Vagina (tissue), 2 donors: ENCODE measurements around the gene LGALS1. TPM values are rescaled to one million over a fixed set of nuclear protein-coding genes. Genes with fewer than 3 reads are reported as not detected.
A peak's percentile ranks its signal among the peaks of the same experiment; 100 is the strongest.

Experiments
- DNase-seq, 2 donors: peaks; one replicate each; pipeline ENCODE4 v3.0.0-alpha.2; 2017; ENCODE audit errors: extremely low spot score in 2 of 2
- H3K27ac ChIP-seq: fragments of 200-600 bp; sonication (generic); one replicate; pipeline ENCODE4 v1.5.1; 2019
- H3K27me3 ChIP-seq: fragments of 200-600 bp; sonication (generic); one replicate; pipeline ENCODE4 v1.5.1; 2019
- H3K36me3 ChIP-seq, 2 donors: fragments of 200-600 bp; sonication (generic); one replicate each; pipeline ENCODE4 v1.5.1; 2017 to 2019
- H3K4me1 ChIP-seq: fragments of 200-600 bp; sonication (generic); one replicate; pipeline ENCODE4 v1.5.1; 2019
- H3K4me3 ChIP-seq, 2 donors: fragments of 200-600 bp; sonication (generic); 1 replicate in 1 of 2; 2 replicates in 1 of 2; pipeline ENCODE4 v1.5.1; 2016 to 2019
- H3K9me3 ChIP-seq: fragments of 200-600 bp; sonication (generic); one replicate; pipeline ENCODE4 v1.5.1; 2019
- CTCF ChIP-seq, 3 experiments: fragments of 450-650 bp in 2 of 3; fragments of 200-600 bp in 1 of 3; sonication (generic) in 1 of 3; IDR thresholded peaks; one replicate each; pipeline ENCODE4 v1.5.1; 2017 to 2019; ENCODE audit warnings: antibody characterized with exemption in 3 of 3, mild to moderate bottlenecking in 2 of 3, moderate library complexity in 2 of 3
- POLR2A ChIP-seq, 2 donors: fragments of 450-650 bp; IDR thresholded peaks; one replicate each; pipeline ENCODE4 v1.6.1; 2017; ENCODE audit warnings: antibody characterized with exemption in 2 of 2, mild to moderate bottlenecking in 2 of 2, moderate library complexity in 2 of 2
- POLR2AphosphoS5 ChIP-seq, 2 donors: sonication (generic); formaldehyde crosslinking; IDR thresholded peaks; one replicate each; pipeline ENCODE4 v1.9.0; 2017; ENCODE audit warnings: antibody characterized with exemption in 2 of 2, mild to moderate bottlenecking in 2 of 2, low read depth in 1 of 2; ENCODE audit not compliant: insufficient read depth in 1 of 2
- intact Hi-C: fragments of 100-400 bp; cut with DNase I; formaldehyde crosslinking; loops from one replicate; pipeline ENCODE4 v1.15.1; 2023
- total RNA-seq: library from RNA; depleted of rRNA; stranded (reverse); fragments of >200 nt; gene quantifications from one replicate; pipeline ENCODE4 v1.2.3, GENCODE V29; 2016

LGALS1 gene
- total RNA-seq, result 1,638 TPM

GRCh38 chr22:37674951-37675929 is at the start of gene LGALS1:
LGALS1 (plus strand) TSS chr22:37675636; CDS start chr22:37675703, 67 bp downstream.
- peak in 1 of 2 donors; percentile 99 for DNase-seq
- Histone ChIP-seq H3K4me3 (peak within 1 kb of the TSS; percentile 70 to 71), H3K4me1 (peaks cover 67% of the 10 kb centered on the region), H3K9me3 (no peaks in the 10 kb centered on the region), H3K36me3 (peaks cover 0 to 8% of the 10 kb centered on the region in 2 donors), H3K27ac (peak within 1 kb of the TSS; percentile 98), H3K27me3 (no peaks in the 10 kb centered on the region)
- intact Hi-C loops, result loop anchor here (5.0 kb wide), 2 partner anchors 33 to 43 kb away; no protein-coding TSS in a partner anchor
- peak; percentile 71 to 93 for TF ChIP-seq POLR2AphosphoS5 (IDR thresholded peaks at IDR 0.05; ENCODE audit: insufficient read depth in 1 of 2, low read depth in 1 of 2)
- peak in 1 of 2 donors; percentile 60 for TF ChIP-seq POLR2A (IDR thresholded peaks at IDR 0.05)
- TF ChIP-seq CTCF (IDR thresholded peaks at IDR 0.05), result no peak

GRCh38 chr22:37625737-37626136 is 49.7 kb upstream of the LGALS1 start:
- no peak for TF ChIP-seq POLR2A (IDR thresholded peaks at IDR 0.05)
- no peak for TF ChIP-seq CTCF (IDR thresholded peaks at IDR 0.05)
- TF ChIP-seq POLR2AphosphoS5 (IDR thresholded peaks at IDR 0.05; ENCODE audit: insufficient read depth in 1 of 2, low read depth in 1 of 2), result no peak
- no peak overlapping the region for H3K4me3 ChIP-seq
- H3K36me3 ChIP-seq, result peaks cover 0 to 18% of the 10 kb centered on the region in 2 donors
- H3K27me3 ChIP-seq, result no peaks in the 10 kb centered on the region
- no peak for DNase-seq
- peak overlapping the region; percentile 81 for H3K27ac ChIP-seq
- H3K4me1 ChIP-seq, result peaks cover 39% of the 10 kb centered on the region
- H3K9me3 ChIP-seq, result no peaks in the 10 kb centered on the region
- intact Hi-C loops, result loop anchor here (5.0 kb wide), 1 partner anchor 57 kb away; no protein-coding TSS in a partner anchor

GRCh38 chr22:37626144-37626543 is 49.3 kb upstream of the LGALS1 start:
- no peak for TF ChIP-seq POLR2A (IDR thresholded peaks at IDR 0.05)
- TF ChIP-seq POLR2AphosphoS5 (IDR thresholded peaks at IDR 0.05; ENCODE audit: insufficient read depth in 1 of 2, low read depth in 1 of 2), result peak; percentile 48 to 81
- TF ChIP-seq CTCF (IDR thresholded peaks at IDR 0.05), result no peak
- Histone ChIP-seq H3K36me3 (peaks cover 0 to 19% of the 10 kb centered on the region in 2 donors), H3K9me3 (no peaks in the 10 kb centered on the region), H3K27me3 (no peaks in the 10 kb centered on the region), H3K4me1 (peaks cover 39% of the 10 kb centered on the region), H3K27ac (peak overlapping the region; percentile 81), H3K4me3 (no peak overlapping the region)
- no peak for DNase-seq
- intact Hi-C loops, result loop anchor here (5.0 kb wide), 1 partner anchor 56 kb away; no protein-coding TSS in a partner anchor

- peaks cover 39% of the 10 kb centered on the region for H3K4me1 ChIP-seq
- TF ChIP-seq POLR2A (IDR thresholded peaks at IDR 0.05) (no peak), POLR2AphosphoS5 (IDR thresholded peaks at IDR 0.05; ENCODE audit: insufficient read depth in 1 of 2, low read depth in 1 of 2) (peak in 1 of 2 donors; percentile 8)
- H3K27me3 ChIP-seq, result no peaks in the 10 kb centered on the region
- H3K36me3 ChIP-seq, result peaks cover 0 to 22% of the 10 kb centered on the region in 2 donors
- peak overlapping the region; percentile 81 for H3K27ac ChIP-seq
- no peak overlapping the region for H3K4me3 ChIP-seq
- intact Hi-C loops, result loop anchor here (5.0 kb wide), 1 partner anchor 56 kb away; no protein-coding TSS in a partner anchor
- DNase-seq, result no peak
- H3K9me3 ChIP-seq, result no peaks in the 10 kb centered on the region
Measured at GRCh38 chr22:37626556-37627075, 48.8 kb upstream of the LGALS1 start.

GRCh38 chr22:37627121-37627520 is 48.3 kb upstream of the LGALS1 start:
- Histone ChIP-seq H3K27ac (peak overlapping the region; percentile 81), H3K36me3 (peaks cover 0 to 27% of the 10 kb centered on the region in 2 donors), H3K27me3 (no peaks in the 10 kb centered on the region), H3K9me3 (no peaks in the 10 kb centered on the region), H3K4me1 (peaks cover 39% of the 10 kb centered on the region), H3K4me3 (no peak overlapping the region)
- no peak for TF ChIP-seq POLR2A (IDR thresholded peaks at IDR 0.05)
- no peak for TF ChIP-seq POLR2AphosphoS5 (IDR thresholded peaks at IDR 0.05; ENCODE audit: insufficient read depth in 1 of 2, low read depth in 1 of 2)
- TF ChIP-seq CTCF (IDR thresholded peaks at IDR 0.05), result no peak
- intact Hi-C loops, result loop anchor here (5.0 kb wide), 1 partner anchor 55 kb away; no protein-coding TSS in a partner anchor
- DNase-seq, result no peak
